Subcutaneous abdominal adipose tissue (tissue), 5 donors: Measurements from ENCODE around the gene UBXN10.

ENCODE experiments used
- H3K27ac ChIP-seq: one replicate; pipeline ENCODE4 v1.7.0; 2013; ENCODE audit warnings: low read depth, mild to moderate bottlenecking, inconsistent platforms, low read length, moderate library complexity
- H3K27me3 ChIP-seq, 5 donors: one replicate each; pipeline ENCODE4 v1.7.0; 2013; ENCODE audit warnings: low read length in 5 of 5, inconsistent platforms in 1 of 5; ENCODE audit not compliant: control insufficient read depth in 5 of 5, insufficient read depth in 4 of 5
- H3K36me3 ChIP-seq, 5 donors: one replicate each; pipeline ENCODE4 v1.7.0; 2013; ENCODE audit warnings: low read length in 5 of 5; ENCODE audit not compliant: control insufficient read depth in 5 of 5, insufficient read depth in 5 of 5
- H3K4me1 ChIP-seq, 5 donors: one replicate each; pipeline ENCODE4 v1.7.0; 2013; ENCODE audit warnings: low read length in 5 of 5, mild to moderate bottlenecking in 3 of 5, moderate library complexity in 1 of 5; ENCODE audit not compliant: control insufficient read depth in 5 of 5, insufficient read depth in 5 of 5
- H3K4me3 ChIP-seq, 5 donors: one replicate each; pipeline ENCODE4 v1.7.0; 2013; ENCODE audit warnings: low read length in 5 of 5, low read depth in 1 of 5
- H3K9ac ChIP-seq, 5 donors: one replicate each; pipeline ENCODE4 v1.7.0; 2013; ENCODE audit warnings: low read length in 5 of 5, mild to moderate bottlenecking in 4 of 5, moderate library complexity in 3 of 5
- H3K9me3 ChIP-seq, 5 donors: one replicate each; pipeline ENCODE4 v1.7.0; 2013; ENCODE audit warnings: low read length in 5 of 5; ENCODE audit not compliant: control insufficient read depth in 5 of 5
- donor health status: healthy.
- donor health status: healthy.
- donor health status: healthy.
- donor health status: healthy.
- donor health status: healthy.

The UBXN10 gene

DNA sequence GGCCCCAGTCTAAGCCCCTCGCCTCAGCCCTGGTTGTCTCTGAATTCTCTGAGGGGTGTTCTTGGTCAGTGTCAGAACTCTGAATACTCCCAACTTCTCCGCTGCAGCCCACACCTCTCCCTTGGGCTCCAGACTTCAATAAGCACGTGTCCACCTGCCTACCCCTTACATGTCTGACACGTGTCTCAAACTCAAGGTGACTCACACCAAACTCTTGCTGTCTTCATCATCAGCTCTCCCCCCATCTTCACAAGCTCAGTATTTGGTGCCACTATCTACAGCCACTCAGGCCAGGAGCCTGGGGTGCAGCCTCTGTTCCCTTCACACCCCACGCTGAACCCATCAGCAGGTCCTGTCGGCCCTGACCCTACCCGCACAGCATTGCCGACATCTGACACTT is 18.8 kb upstream of the UBXN10 start:
- H3K27me3 ChIP-seq = peaks cover 0 to 15% (median 13%) of the 10 kb centered on the region in 5 donors
- peaks cover 1 to 50% (median 13%) of the 10 kb centered on the region in 5 donors for H3K4me1 ChIP-seq
- peaks cover 0 to 11% (median 7%) of the 10 kb centered on the region in 5 donors for H3K9me3 ChIP-seq
- no peak overlapping the region for H3K9ac ChIP-seq
- H3K36me3 ChIP-seq = no peaks in the 10 kb centered on the region
- H3K4me3 ChIP-seq = no peak overlapping the region
- no peak overlapping the region for H3K27ac ChIP-seq

DNA sequence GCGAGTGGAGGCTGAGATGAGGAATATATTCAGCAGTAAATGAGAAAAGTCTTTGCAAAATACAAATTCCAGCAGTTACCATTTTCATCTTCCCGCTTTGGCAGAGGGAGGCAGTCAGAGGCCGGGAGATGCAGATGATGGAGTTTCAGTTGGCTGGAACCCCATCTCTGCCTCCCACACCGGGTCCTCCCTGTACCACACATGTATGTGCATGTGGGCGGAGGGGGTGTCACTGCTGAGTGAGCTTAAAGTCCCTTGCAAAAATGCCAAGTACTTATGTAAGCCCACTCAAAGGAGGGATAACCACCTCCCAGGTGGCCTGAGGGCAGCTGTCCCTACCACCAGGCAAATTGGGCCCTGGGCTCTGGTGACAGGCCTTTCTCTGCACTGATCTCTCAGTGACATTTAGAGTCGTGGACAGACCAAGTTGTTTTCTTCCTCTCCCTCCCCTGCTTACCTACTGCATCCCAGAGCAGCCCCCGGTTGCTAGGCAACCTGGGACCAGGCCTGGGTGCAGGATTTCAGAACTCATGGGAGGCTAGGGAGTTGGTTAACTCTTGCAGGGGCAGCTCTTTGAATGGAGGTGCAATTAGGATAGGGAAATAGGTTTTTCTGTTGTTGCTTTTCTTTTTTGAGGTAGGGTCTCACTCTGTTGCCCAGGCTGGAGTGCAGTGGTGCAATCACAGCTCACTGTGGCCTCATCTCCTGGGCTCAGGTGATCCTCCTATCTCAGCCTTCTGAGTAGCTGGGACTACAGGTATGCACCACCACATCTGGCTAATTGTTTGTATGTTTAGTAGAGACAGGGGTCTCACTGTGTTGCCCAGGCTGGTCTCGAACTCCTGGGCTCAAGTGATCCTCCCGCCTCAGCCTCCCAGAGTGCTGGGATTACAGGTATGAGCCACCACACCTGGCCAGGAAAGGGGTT is 17.1 kb upstream of the UBXN10 start:
- H3K4me3 ChIP-seq = no peak overlapping the region
- H3K9me3 ChIP-seq = no peaks in the 10 kb centered on the region
- H3K27me3 ChIP-seq = peaks cover 0 to 15% (median 13%) of the 10 kb centered on the region in 5 donors
- peaks cover 1 to 48% (median 13%) of the 10 kb centered on the region in 5 donors for H3K4me1 ChIP-seq
- no peak overlapping the region for H3K9ac ChIP-seq
- no peaks in the 10 kb centered on the region for H3K36me3 ChIP-seq
- no peak overlapping the region for H3K27ac ChIP-seq

DNA sequence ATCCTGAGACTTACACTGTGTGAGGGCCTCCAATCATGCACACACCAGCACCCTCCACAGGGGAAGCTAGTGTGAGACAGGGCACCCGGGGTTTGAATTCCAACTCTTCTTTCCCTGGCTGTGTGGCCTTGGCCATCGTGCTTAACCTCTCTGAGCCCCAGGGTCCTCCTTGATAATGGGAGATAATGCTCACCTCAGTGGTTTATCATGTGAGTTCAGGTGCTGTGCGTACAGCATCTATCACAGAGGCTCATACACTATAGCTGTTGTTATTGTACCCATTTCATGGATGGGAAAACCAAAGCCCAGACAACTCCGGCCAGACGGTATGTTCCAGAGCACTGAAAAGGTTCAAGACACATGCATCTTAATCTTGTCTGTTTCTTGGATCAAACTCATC is 16.0 kb upstream of the UBXN10 start:
- no peaks in the 10 kb centered on the region for H3K36me3 ChIP-seq
- H3K9ac ChIP-seq = no peak overlapping the region
- H3K4me1 ChIP-seq = peaks cover 0 to 48% (median 9%) of the 10 kb centered on the region in 5 donors
- peaks cover 0 to 15% (median 13%) of the 10 kb centered on the region in 5 donors for H3K27me3 ChIP-seq
- no peak overlapping the region for H3K4me3 ChIP-seq
- H3K9me3 ChIP-seq = no peaks in the 10 kb centered on the region
- no peak overlapping the region for H3K27ac ChIP-seq

DNA sequence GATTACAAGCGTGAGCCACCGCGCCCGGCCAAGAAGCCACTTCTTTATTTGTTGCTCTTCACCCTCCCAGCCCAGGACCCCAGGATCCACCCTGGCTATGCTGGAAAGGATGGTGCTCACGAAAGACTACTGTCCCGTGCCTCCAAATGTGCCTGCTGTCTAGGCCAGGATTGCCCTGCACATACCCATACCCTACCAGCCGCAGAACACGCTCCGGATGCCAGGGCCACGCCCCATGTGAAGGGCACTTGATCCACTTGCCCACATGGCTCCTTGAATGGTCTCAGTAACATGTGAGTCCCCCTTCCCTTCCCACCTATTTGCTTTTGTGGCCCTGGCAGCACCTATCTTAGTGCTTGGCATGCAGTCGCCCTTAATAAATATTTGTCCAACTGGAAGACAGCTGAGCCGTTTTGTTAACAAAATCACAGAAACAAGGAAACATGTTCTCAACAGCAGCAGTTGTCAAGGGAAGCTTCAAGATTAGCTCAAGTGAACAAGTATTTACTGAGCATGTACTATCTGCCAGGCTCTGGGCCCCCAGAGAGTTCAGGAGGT is 13.8 kb upstream of the UBXN10 start:
- H3K9me3 ChIP-seq = no peaks in the 10 kb centered on the region
- no peak overlapping the region for H3K4me3 ChIP-seq
- no peak overlapping the region for H3K27ac ChIP-seq
- H3K9ac ChIP-seq = no peak overlapping the region
- peaks cover 0 to 8% (median 4%) of the 10 kb centered on the region in 5 donors for H3K27me3 ChIP-seq
- peaks cover 0 to 37% (median 5%) of the 10 kb centered on the region in 5 donors for H3K4me1 ChIP-seq
- H3K36me3 ChIP-seq = no peaks in the 10 kb centered on the region

DNA sequence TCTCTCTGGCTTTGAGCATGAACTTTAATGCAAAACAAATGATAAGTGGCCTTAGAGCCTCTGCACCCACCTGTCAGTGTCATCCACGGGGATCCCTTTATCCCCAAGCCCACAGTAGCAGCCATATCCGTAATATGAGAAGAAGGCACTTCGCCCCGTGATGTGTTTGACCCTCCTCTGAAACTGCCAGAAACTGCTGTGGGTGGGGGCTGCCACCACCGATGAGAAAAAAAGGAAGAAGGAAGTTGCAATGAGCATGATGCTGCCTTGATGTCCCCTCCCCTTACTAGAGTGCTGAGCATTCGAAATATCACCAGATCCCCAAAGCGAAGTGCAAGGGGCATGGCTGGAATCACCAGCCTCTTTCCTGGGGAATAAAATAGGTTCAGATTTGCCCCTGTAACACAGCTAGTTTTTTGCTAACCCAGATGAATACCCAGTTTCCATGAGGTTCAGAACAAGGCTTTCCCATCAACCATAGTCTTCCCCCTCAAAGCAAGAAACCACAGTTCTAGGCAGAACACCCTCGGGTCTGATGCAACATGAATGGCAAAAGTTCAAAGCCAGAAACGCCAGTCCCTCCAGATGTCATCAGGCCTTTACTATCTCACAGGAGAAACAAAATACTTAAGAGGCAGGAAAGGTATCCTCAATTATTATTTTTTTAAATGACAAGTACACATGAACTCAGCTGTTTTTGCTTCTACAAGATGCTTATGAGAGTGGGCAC is 10.8 kb upstream of the UBXN10 start:
- H3K9ac ChIP-seq = no peak overlapping the region

DNA sequence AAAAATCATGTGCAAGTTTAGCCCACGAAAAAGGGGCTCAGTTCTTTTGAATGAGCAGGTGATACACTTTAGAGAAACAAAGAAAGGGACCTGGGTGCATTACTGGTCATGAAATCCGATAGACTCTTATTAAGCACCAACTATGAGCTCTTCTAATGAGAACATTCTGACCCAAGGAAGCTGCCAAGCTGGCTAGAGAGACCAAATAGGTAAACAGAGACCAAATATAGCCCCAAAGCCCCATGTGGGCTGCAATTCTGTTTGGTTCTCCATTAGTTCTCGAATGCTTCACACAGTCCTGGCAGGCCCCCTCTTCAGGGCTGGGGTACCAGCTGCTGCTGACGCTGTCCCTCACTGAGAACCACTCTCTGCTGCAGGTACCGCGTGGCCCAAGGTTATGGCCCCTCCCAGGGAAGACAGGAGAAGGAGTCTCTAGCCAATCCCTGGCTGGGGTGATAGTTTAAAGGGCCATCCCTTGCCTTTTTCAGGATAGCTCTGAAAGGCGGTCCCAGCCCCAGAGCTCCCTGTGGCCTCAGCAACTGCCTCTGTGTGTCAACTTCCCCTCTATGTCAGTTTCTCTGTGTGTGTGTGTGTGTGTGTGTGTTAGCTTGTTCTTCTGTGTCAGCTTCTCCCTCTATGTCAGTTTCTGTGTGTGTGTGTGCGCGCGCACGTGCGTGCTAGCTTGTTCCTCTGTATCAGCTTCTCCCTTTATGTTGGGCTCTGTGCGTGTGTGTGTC is 7.1 kb upstream of the UBXN10 start:
- peaks cover 0 to 16% (median 5%) of the 10 kb centered on the region in 5 donors for H3K4me1 ChIP-seq

More for the DNA sequence above, 10.8 kb upstream of the UBXN10 start:
- no peak overlapping the region for H3K27ac ChIP-seq
- H3K4me3 ChIP-seq = no peak overlapping the region
- H3K4me1 ChIP-seq = peaks cover 0 to 28% (median 5%) of the 10 kb centered on the region in 5 donors
- no peaks in the 10 kb centered on the region for H3K36me3 ChIP-seq
- H3K27me3 ChIP-seq = peaks cover 0 to 2% (median 0%) of the 10 kb centered on the region in 5 donors
- peaks cover 0 to 6% (median 5%) of the 10 kb centered on the region in 5 donors for H3K9me3 ChIP-seq

DNA sequence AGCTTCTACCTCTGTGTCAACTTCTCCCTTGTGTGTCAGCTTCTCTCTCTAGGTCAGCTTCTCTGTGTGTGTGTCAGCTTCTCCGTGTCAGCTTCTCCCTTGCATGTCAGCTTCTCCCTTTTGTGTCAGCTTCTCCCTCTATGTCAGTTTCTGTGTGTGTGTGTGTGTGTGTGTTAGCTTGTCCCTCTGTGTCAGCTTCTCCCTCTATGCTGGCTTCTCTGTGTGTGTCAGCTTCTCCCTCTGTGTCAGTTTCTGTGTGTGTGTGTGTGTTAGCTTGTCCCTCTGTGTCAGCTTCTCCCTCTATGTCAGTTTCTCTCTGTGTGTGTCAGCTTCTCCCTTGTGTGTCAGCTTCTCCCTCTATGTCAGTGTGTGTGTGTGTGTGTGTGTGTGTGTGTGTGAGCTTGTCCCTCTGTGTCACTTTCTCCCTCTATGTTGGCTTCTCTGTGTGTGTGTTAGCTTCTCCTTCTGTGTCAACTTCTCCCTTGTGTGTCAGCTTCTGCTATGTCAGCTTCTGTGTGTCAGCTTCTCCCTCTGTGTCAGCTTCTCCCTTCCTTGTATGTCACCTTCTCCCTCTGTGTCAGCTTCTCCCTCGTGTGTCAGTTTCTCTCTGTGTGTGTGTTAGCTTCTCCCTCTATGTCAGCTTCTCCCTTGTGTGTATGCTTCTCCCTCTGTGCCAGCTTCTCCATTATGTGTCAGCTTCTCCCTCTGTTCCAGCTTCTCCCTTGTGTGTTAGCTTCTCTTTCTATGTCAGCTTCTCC is 6.3 kb upstream of the UBXN10 start:
- Histone ChIP-seq H3K4me3 (no peak overlapping the region), H3K4me1 (peaks cover 0 to 11% (median 1%) of the 10 kb centered on the region in 5 donors), H3K27me3 (peaks cover 0 to 18% (median 10%) of the 10 kb centered on the region in 5 donors), H3K36me3 (no peaks in the 10 kb centered on the region), H3K9ac (no peak overlapping the region), H3K27ac (no peak overlapping the region), H3K9me3 (peaks cover 0 to 6% (median 5%) of the 10 kb centered on the region in 5 donors)

More for the DNA sequence above, 7.1 kb upstream of the UBXN10 start:
- no peak overlapping the region for H3K9ac ChIP-seq
- H3K4me3 ChIP-seq = no peak overlapping the region
- peaks cover 0 to 6% (median 5%) of the 10 kb centered on the region in 5 donors for H3K9me3 ChIP-seq
- H3K36me3 ChIP-seq = no peaks in the 10 kb centered on the region
- peaks cover 0 to 11% (median 8%) of the 10 kb centered on the region in 5 donors for H3K27me3 ChIP-seq
- H3K27ac ChIP-seq = no peak overlapping the region

DNA sequence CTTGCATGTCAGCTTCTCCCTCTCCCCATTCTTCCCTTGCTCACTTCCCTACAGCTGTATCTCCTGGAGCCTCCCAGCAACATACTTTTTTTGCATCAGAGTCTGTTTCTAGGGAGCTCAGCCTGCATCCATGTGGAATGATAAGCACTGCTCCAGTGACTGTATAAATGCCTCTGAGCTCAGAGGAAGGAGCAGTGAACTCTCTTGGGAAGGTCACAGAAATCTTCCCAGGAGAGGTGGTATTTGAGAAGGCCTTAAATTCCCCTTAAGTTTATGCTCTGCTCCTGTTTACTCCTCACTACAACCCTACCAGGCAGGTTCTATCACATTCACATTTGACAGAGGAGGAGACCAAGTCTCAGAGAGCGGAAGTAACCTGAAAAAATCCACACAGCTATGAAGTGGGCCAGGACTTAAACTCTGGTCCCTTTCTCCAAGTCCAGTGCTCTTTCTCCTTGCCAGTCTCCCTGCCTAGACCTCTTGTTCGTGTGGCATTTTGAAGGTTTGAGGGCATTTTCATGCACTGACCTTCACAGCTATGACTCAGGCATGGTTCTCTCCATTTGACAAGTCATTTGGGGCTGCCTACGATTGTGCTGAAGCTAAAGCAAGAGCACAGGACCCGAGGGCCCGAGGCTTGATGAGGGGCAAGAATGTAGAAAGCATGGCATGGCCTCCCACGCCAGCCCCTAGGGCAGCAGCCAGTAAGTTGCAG is 5.6 kb upstream of the UBXN10 start:
- Histone ChIP-seq H3K36me3 (no peaks in the 10 kb centered on the region), H3K27ac (no peak overlapping the region), H3K4me1 (peaks cover 0 to 7% (median 1%) of the 10 kb centered on the region in 5 donors), H3K27me3 (peaks cover 2 to 24% (median 10%) of the 10 kb centered on the region in 5 donors), H3K9me3 (peaks cover 0 to 6% (median 5%) of the 10 kb centered on the region in 5 donors), H3K9ac (no peak overlapping the region), H3K4me3 (no peak overlapping the region)
